Mammary epithelial cell (primary cell): ENCODE measurements around the gene LILRB1.

Experiments
- CTCF ChIP-seq, 2 donors: IDR thresholded peaks in 1 of 2; conservative IDR thresholded peaks in 1 of 2; 2 replicates each; pipeline ENCODE4 v1.5.1; 2011 to 2012; ENCODE audit warnings: inconsistent platforms in 2 of 2, low read length in 2 of 2, mild to moderate bottlenecking in 2 of 2, control low read depth in 1 of 2, low read depth in 1 of 2; ENCODE audit not compliant: insufficient read depth in 1 of 2; ENCODE audit errors: extremely low read depth in 1 of 2
- EZH2 ChIP-seq: IDR thresholded peaks from 2 replicates; pipeline ENCODE4 v1.6.1; 2012; ENCODE audit warnings: low read length, inconsistent platforms, borderline replicate concordance

- TF ChIP-seq CTCF (conservative IDR thresholded peaks at IDR 0.05 in 1 of 2, IDR thresholded peaks at IDR 0.05 in 1 of 2; ENCODE audit: extremely low read depth in 1 of 2, insufficient read depth in 1 of 2, low read depth in 1 of 2, low read length in 2 of 2) (no peak), EZH2 (no peak)
Measured at GRCh38 chr19:54659300-54659699, 29.0 kb downstream of the LILRB1 start.
